Measurements from ENCODE around the gene CLEC18C. TPM values are rescaled to one million over a fixed set of nuclear protein-coding genes. Genes with fewer than 3 reads are reported as not detected.
"Not testable (repeated sequence)": the region's sequence is repeated elsewhere in the genome, so short reads cannot be mapped to it uniquely, and the experiment has no call there.

CLEC18C gene
- total RNA-seq, 6 donors from 2014 or later, result 0.44 to 0.69 (median 0.54) TPM; not detected in 3

DNA sequence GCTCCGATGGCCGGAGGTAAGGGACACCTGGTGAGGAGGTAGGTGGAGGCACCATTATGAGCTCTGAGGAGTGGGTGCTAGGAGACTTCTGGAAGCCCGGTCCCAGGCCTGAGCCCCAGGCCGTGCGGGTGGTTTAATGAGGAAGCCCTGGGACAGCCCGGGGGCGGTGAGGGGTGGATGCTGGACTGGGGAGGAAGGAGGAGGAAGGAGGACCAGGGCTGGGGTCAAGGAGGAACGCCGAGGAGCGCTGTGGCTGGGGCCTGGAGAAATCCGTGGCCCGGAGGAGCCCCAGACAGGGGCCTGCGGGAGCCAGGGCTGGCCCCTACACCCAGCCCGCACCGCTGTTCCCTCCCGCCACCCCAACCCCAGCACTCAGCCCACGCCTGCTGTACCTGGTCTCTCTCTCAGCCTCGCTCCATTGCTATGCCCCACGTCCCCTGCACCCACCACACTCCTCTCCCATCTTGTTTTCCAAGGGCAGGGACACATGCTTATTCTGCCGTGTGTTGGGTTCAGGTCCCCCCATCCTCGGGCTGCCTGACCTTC is 873 bp downstream of the CLEC18C start:
- H3K36me3 ChIP-seq, DNase-seq, H3K9me3 ChIP-seq, H3K27me3 ChIP-seq, H3K27ac ChIP-seq, H3K4me3 ChIP-seq, H3K4me1 ChIP-seq: not testable (repeated sequence)
- 66 to 88% methylated on average over 8 to 9 of the region's 21 CpGs for WGBS, 2 donors
- peak; percentile 39 to 58 for ATAC-seq (ENCODE audit: low FRiP score in 2 of 2)

DNA sequence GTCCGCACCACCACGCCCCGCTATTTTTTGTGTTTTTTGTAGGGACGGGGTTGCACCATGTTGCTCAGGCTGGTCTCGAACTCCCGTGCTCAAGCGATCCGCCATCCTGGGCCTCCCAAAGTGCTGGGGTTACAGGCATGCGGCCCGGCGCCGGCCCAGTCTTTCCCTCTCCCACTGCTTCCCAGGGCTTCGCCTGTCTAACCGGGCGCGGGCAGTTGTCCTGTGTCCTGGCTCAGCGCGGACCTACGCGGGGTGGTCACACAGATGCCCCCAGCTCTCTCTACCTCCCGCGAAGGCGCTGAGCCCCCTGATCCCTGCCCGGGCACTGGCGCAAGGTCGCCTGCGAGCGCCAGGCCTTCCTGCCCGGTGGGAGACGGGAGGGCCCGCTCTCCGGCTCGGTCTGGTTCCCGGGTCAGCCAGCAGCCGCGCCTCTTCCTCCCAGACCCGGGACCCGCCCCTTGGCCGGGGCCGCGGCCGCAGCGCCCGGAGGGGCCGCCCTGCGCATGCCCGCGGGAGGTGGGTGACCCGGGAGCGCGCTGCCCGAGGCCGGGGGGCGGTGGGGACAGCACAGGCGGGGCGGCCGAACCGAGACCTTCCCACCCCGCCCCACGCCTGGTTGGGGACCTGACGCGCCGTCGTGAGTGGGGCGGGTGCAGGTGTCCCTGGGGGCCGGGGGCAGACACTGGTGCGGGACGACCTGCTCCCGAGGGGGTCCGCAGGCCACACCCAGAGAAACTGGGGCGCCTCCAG is 14.4 kb downstream of the CLEC18C start:
- 73% methylated on average over 4 of the region's 71 CpGs; no CpG with 5 or more reads in 1 of the 2 donors for WGBS, 2 donors
- peak overlapping the region in 3 of 4 donors; percentile 42 to 54 (median 45) for H3K4me3 ChIP-seq

DNA sequence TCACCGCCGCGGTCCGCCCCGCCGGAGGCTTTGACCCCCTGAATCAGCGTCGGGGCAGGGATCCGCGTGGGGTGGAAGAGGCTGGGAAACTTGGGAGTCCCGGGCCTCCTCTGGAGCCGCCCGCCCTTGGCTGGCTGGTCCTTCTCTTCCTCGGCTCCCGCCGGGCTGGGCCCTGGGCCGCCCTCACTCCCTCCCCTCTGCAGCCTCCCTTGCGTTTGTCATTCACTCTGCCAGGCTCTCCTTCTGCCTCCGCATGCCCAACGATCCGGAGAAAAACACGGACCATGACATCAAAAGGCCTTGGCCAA is 15.0 kb downstream of the CLEC18C start:
- no CpG with 5 or more reads among the region's 22 CpGs for WGBS, 2 donors
- H3K4me3 ChIP-seq, result peak overlapping the region in 3 of 4 donors; percentile 42 to 54 (median 45)
- H3K9me3 ChIP-seq, H3K36me3 ChIP-seq, H3K27me3 ChIP-seq, H3K4me1 ChIP-seq: not testable (repeated sequence)
- H3K27ac ChIP-seq, result peak overlapping the region in 3 of 4 donors; percentile 44 to 73 (median 61)
- peak in 1 of 2 donors; percentile 62 for DNase-seq
- ATAC-seq (ENCODE audit: low FRiP score in 2 of 2), result peak; percentile 47 to 80

More for the DNA sequence above, 14.4 kb downstream of the CLEC18C start:
- H3K27ac ChIP-seq, result peak overlapping the region; percentile 39 to 73 (median 60)
- DNase-seq, result peak in 1 of 2 donors; percentile 86
- not testable (repeated sequence) for H3K36me3 ChIP-seq, H3K27me3 ChIP-seq, H3K9me3 ChIP-seq, H3K4me1 ChIP-seq
- peak; percentile 64 to 94 for ATAC-seq (ENCODE audit: low FRiP score in 2 of 2)

DNA sequence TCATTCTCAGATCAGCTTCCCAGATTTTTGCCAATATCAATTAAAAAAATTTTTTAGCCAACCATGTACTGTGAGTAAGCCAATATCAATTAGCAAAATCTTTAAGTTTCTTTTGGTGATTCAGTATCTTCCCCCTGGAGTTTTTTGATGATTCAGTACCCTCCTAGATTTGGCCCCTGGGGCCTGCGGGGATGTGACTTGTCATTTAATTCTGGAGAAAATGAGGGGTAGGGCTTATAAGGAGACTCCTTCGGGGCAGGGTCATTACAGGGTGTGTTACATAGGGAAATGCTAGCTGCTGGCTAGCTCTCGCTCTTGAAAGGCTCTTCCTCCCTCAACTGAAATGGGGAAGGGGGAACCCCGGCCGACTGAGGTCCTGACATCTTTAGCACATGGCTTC is 17.0 kb downstream of the CLEC18C start:
- not testable (repeated sequence) for DNase-seq; H3K4me1 ChIP-seq; H3K36me3 ChIP-seq; H3K27me3 ChIP-seq; H3K27ac ChIP-seq; ATAC-seq (ENCODE audit: low FRiP score in 2 of 2); H3K4me3 ChIP-seq; H3K9me3 ChIP-seq
- no CpG with 5 or more reads among the region's 5 CpGs for WGBS, 2 donors

DNA sequence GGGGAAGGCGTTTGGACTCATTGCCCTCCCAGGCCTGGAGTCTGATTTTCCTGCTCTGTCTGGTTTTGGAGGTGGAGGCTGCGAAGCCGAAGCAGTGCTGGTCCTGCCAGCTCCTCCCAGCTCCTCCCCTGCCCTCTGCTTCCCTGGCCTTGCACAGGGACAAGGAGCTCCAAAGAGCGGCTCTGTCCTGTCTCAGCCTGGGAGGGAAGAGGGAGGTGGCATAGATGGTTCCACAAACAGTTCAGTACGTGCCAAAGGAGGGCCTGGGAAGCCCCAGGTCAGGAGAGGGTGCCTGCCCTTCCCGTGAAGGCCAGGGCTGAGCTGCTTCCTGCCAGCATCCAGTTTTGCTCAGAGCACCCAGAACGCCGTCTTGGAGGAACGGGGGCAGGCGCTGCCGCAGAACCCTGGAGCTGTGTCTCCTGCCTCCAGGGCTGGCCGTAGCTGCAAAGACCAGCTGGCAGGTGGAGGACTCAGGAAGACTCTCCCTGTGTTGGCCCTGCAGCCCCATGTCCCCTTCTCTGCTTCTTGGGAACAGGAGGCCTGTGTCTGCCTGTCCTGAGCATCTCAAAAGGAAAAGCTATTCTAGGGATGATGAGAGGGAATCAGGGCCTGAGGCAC is 23.2 kb downstream of the CLEC18C start:
- H3K9me3 ChIP-seq, H3K4me1 ChIP-seq, H3K27me3 ChIP-seq, H3K36me3 ChIP-seq, H3K27ac ChIP-seq, H3K4me3 ChIP-seq: not testable (repeated sequence)
- ATAC-seq (ENCODE audit: low FRiP score in 2 of 2) (peak; percentile 57 to 61), DNase-seq (peak in 1 of 2 donors; percentile 48)
- 52% methylated on average over 3 of the region's 12 CpGs; no CpG with 5 or more reads in 1 of the 2 donors for WGBS, 2 donors

DNA sequence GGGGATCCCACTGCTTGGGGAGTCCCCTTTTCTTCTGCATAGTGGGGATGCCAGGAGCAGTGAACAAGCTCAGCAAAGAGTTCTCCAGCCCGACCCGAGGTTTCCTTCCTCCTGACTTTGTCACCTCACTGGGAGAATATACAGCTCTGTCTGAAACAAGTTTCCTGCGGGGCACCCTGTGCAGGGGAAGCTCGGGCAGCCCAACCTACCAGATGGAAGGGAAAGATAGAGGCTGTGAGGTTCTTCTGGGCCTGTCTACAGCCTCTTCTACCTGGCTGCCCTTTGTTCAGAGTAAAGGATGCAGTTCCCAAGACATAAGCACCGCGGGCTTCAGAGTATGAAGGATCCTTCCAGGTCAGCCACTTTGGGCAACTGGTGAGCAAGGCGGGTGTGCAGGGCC is 24.0 kb downstream of the CLEC18C start:
- not testable (repeated sequence) for DNase-seq, H3K27ac ChIP-seq, H3K9me3 ChIP-seq, H3K36me3 ChIP-seq, H3K4me1 ChIP-seq, H3K4me3 ChIP-seq, H3K27me3 ChIP-seq
- 35 to 81% methylated on average over 3 to 7 of the region's 7 CpGs for WGBS, 2 donors
- peak; percentile 10 to 31 for ATAC-seq (ENCODE audit: low FRiP score in 2 of 2)

DNA sequence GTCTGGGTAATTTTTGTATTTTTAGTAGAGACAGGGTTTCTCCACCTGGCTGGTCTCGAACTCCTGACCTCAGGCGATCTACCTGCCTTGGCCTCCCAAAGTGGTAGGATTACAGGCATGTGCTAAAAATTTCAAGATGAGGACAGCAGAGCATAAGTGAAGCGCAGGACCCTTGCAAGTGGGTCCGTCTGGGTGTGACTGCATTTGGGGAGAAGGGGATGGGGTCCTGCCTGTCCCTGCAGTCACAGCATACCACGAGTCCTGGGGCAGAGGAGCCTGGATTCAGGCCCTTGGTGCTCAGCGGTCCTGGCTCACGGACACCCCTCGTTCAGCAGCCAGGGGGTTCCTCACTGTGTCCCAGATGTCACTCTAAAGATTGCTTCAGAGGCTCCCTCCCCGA is 24.6 kb downstream of the CLEC18C start:
- not testable (repeated sequence) for DNase-seq, H3K27me3 ChIP-seq, H3K27ac ChIP-seq, H3K9me3 ChIP-seq, H3K36me3 ChIP-seq, H3K4me1 ChIP-seq, H3K4me3 ChIP-seq
- peak in 1 of 2 donors; percentile 34 for ATAC-seq (ENCODE audit: low FRiP score in 2 of 2)
- 81 to 94% methylated on average over 6 to 9 of the region's 9 CpGs for WGBS, 2 donors

DNA sequence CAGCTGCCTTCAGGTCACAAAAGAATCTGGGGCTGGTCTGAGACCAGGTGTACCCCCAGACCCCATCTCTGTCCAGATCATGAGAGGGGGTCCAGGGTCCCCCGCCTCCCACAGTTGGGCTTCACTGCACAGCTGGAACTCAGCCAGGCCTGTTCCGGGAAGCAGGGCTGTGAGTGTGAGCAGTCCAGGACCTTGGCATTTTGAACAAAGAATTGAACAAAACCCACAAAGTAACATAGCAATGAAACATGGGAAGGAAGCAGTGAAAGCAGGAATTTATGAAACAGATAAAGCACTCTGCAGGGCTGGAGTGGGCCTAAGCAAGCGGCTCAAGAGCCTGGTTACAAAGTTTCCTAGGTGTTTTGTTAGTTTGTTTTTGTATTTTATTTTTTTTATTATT is 25.1 kb downstream of the CLEC18C start:
- ATAC-seq (ENCODE audit: low FRiP score in 2 of 2), result peak in 1 of 2 donors; percentile 43
- not testable (repeated sequence) for H3K36me3 ChIP-seq, DNase-seq, H3K4me3 ChIP-seq, H3K27me3 ChIP-seq, H3K9me3 ChIP-seq, H3K4me1 ChIP-seq, H3K27ac ChIP-seq
- 38 to 44% methylated on average over 3 of the region's 3 CpGs for WGBS, 2 donors

DNA sequence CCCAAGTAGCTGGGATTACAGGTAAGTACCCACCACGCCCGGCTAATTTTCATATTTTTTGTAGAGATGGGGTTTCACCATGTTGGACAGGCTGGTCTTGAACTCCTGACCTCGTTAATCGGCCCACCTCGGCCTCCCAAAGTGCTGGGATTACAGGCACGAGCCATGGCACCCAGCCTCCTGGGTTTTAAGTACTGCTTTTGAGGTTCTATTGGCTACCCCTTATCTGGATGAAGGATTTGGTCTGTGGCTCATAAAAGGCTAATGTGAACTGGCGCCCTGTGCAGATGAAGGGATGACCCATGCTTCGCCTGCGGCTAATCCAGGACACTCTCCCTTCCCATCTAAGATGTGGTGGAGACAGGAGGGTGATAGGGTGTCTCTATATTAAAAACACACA is 25.6 kb downstream of the CLEC18C start:
- ATAC-seq (ENCODE audit: low FRiP score in 2 of 2), result peak in 1 of 2 donors; percentile 77
- not testable (repeated sequence) for H3K9me3 ChIP-seq, DNase-seq, H3K27me3 ChIP-seq, H3K4me1 ChIP-seq, H3K36me3 ChIP-seq, H3K4me3 ChIP-seq, H3K27ac ChIP-seq
- WGBS, 2 donors, result 60 to 69% methylated on average over 9 of the region's 9 CpGs

DNA sequence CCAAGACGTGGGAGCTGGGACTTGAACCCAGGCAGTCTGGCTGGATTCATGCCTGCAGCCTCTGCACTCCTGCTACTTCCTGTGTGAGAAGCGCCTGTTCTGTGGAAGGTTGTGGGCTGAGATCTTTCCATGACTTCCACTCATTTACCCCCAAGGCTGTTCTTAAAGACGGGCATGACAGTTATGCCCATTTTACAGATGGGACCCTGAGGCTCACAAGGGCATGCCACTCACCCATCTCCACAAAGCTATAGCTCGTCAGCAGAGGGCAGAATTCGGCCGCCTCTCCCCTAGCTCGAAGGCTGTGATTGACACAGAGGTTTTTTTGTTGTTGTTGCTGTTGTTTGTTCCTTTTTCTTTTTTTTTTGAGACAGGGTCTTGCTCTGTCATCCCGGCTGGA is 26.5 kb downstream of the CLEC18C start:
- H3K9me3 ChIP-seq; ATAC-seq (ENCODE audit: low FRiP score in 2 of 2); H3K27ac ChIP-seq; H3K4me3 ChIP-seq; H3K36me3 ChIP-seq; DNase-seq; H3K27me3 ChIP-seq; H3K4me1 ChIP-seq: not testable (repeated sequence)
- WGBS, 2 donors, result 87 to 89% methylated on average over 7 to 8 of the region's 8 CpGs

DNA sequence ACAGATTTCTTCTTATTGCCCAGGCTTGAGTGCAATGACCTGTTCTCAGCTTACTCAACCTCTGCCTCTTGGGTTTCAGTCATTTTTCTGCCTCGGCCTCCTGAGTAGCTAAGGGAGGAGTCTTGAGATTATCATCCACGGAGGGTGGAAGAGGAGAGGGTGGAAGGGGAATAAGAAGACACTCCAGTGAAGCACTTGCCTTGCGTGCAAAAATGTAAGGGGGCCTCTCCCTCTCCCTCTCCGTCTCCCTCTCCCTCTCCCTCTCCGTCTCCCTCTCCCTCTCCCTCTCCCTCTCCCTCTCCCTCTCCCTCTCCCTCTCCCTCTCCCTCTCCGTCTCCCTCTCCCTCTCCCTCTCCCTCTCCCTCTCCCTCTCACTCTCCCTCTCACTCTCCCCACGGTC is 29.9 kb downstream of the CLEC18C start:
- not testable (repeated sequence) for H3K27me3 ChIP-seq; ATAC-seq (ENCODE audit: low FRiP score in 2 of 2); H3K4me1 ChIP-seq; H3K9me3 ChIP-seq; H3K4me3 ChIP-seq; H3K36me3 ChIP-seq; H3K27ac ChIP-seq; DNase-seq
- 66 to 78% methylated on average over 3 to 6 of the region's 7 CpGs for WGBS, 2 donors

DNA sequence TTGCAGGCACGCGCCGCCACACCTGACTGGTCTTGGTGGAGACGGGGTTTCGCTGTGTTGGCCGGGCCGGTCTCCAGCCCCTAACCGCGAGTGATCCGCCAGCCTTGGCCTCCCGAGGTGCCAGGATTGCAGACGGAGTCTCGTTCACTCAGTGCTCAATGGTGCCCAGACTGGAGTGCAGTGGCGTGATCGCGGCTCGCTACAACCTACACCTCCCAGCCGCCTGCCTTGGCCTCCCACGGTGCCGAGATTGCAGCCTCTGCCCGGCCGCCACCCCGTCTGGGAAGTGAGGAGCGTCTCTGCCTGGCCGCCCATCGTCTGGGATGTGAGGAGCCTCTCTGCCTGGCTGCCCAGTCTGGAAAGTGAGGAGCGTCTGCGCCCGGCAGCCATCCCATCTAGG is 30.4 kb downstream of the CLEC18C start:
- H3K27me3 ChIP-seq; H3K27ac ChIP-seq; ATAC-seq (ENCODE audit: low FRiP score in 2 of 2); DNase-seq; H3K4me3 ChIP-seq; H3K9me3 ChIP-seq; H3K36me3 ChIP-seq; H3K4me1 ChIP-seq: not testable (repeated sequence)
- WGBS, 2 donors, result 89% methylated on average over 9 of the region's 29 CpGs; no CpG with 5 or more reads in 1 of the 2 donors

DNA sequence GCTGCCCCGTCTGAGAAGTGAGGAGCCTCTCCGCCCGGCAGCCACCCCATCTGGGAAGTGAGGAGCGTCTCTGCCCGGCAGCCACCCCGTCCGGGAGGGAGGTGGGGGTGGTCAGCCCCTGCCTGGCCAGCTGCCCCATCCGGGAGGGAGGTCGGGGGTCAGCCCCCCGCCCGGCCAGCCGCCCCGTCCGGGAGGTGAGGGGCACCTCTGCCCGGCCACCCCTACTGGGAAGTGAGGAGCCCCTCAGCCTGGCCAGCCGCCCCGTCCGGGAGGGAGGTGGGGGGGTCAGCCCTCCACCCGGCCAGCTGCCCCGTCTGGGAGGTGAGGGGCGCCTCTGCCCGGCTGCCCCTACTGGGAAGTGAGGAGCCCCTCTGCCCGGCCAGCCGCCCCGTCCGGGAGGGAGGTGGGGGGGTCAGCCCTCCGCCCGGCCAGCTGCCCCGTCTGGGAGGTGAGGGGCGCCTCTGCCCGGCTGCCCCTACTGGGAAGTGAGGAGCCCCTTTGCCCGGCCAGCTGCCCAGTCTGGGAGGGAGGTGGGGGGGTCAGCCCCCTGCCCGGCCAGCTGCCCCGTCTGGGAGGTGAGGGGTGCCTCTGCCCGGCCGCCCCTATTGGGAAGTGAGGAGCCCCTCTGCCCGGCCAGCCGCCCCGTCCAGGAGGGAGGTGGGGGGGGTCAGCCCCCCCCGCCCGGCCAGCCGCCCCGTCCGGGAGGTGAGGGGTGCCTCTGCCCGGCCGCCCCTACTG is 31.2 kb downstream of the CLEC18C start:
- H3K4me3 ChIP-seq; H3K4me1 ChIP-seq; H3K9me3 ChIP-seq; ATAC-seq (ENCODE audit: low FRiP score in 2 of 2); H3K36me3 ChIP-seq; H3K27ac ChIP-seq; H3K27me3 ChIP-seq: not testable (repeated sequence)
- WGBS, 2 donors, result 94 to 98% methylated on average over 6 to 8 of the region's 46 CpGs
- peak in 1 of 2 donors; percentile 66 for DNase-seq

Data from upper lobe of left lung (tissue), 6 donors.